Measurements from ENCODE around the gene DPY30. TPM values are rescaled to one million over a fixed set of nuclear protein-coding genes. Genes with fewer than 3 reads are reported as not detected.

Gene DPY30
- total and polyA plus RNA-seq, 2 of the 4 experiments (the other 2 are of a cell fraction) = 65.2 to 85.2 TPM

DNA sequence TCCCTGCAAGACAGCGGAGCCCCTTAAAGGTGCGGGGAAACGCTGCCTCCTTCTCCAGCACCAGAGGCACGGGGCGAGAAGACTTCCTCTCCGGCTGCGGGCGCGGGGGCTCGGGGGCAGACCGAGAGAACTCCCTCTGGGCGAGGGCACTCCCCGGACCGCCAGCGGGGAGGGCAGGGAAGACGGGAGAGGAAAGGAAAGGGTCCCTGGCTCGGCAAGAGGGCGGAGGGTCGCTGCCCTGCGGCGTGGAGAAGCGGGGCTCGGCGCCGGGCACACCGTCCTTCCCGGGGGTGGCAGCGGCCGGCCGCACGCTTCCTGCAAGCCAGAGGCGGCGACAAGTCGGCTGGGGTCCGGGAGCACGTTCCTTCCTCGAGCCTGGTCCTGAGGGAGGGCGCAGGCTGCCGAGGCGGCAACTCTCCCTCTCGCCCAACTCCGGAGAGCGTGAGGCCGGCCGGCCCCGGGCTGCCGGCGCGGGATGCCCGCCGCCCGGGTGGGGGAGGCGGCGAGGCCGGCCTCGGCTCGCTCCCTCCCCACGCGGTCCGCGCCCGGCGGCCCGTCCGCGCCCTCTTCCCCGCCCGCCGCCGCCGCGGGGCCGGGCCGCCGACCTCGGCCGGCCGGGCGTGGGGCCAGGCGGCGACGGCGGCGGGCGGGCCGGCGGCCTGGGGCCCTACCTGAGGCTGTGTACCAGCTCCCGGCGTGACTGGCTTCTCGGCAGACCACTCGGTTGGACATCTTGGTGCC, 29.9 kb downstream of the DPY30 start:
- peak overlapping the region; percentile 96 for H3K4me2 ChIP-seq (ENCODE audit: low read depth, low read length)
- H2BK120ac ChIP-seq (ENCODE audit: low read depth, low read length) = peak overlapping the region; percentile 22; the same call in 1 of the 2 replicates
- TF ChIP-seq MAZ (IDR thresholded peaks at IDR 0.05; ENCODE audit: borderline replicate concordance, low read depth, low read length) (0 out of 2 replicates have a peak, but pooled peaks have one; percentile 7), CHD1 (IDR thresholded peaks at IDR 0.05; ENCODE audit: low read depth, low read length) (no peak)
- peak overlapping the region; percentile 67 for H2BK5ac ChIP-seq (ENCODE audit: low read depth, low read length, poor library complexity, severe bottlenecking)
- peak overlapping the region; percentile 99 for H3K4me3 ChIP-seq (ENCODE audit: insufficient read depth, low read depth, low read length)
- H4K91ac ChIP-seq (ENCODE audit: insufficient read depth, low read depth, low read length) = no peak overlapping the region; the same call in 1 of the 2 replicates
- peak overlapping the region; percentile 58 for H3K56ac ChIP-seq (ENCODE audit: extremely low read depth, insufficient read depth, low read length)
- peak overlapping the region in 1 of 2 experiments; percentile 21; a peak in 1 of 4 replicates for H4K8ac ChIP-seq (ENCODE audit: low read depth in 2 of 2, low read length in 2 of 2)
- H4K20me1 ChIP-seq (ENCODE audit: insufficient read depth, low read length) = peaks cover 38% of the 10 kb centered on the region
- H3K14ac ChIP-seq (replicated peaks; ENCODE audit: low read depth, low read length) = peak overlapping the region; percentile 80
- ChIA-PET CTCF (interaction anchor here (0.6 to 1.3 kb wide), 2 partner anchors 12 to 546 kb away, joined by 3 read pairs; no protein-coding TSS in a partner anchor), POLR2A (ENCODE audit: unreplicated experiment) (interaction anchor here (0.6 kb wide), 1 partner anchor 316 kb away, joined by 7 read pairs; no protein-coding TSS in a partner anchor)
- ATAC-seq (ENCODE audit: low read depth) (peak; percentile 25), DNase-seq (no peak)
- H2AK5ac ChIP-seq (ENCODE audit: low read depth, low read length) = peak overlapping the region; percentile 45
- H3K9me1 ChIP-seq (ENCODE audit: insufficient read depth, low read length) = no peaks in the 10 kb centered on the region; the same call in 1 of the 2 replicates
- dilution Hi-C loops (cut with HindIII; ENCODE audit: low sequenced_read_pairs, unreplicated experiment) = no loop called here
- peak overlapping the region; percentile 90 for H2AFZ ChIP-seq (replicated peaks; ENCODE audit: low read length, poor library complexity)
- no peaks in the 10 kb centered on the region for H3K9me3 ChIP-seq (ENCODE audit: control insufficient read depth, insufficient read depth, low read length)
- H3K23ac ChIP-seq (ENCODE audit: low read depth, low read length) = peak overlapping the region; percentile 73
- peaks cover 9 to 24% of the 10 kb centered on the region in 2 experiments; a peak in 3 of 4 replicates for H3K79me1 ChIP-seq (ENCODE audit: low read depth in 1 of 2, low read length in 2 of 2)
- H4K5ac ChIP-seq (ENCODE audit: low read depth, low read length) = no peak overlapping the region
- no peaks in the 10 kb centered on the region for H3K36me3 ChIP-seq (ENCODE audit: control insufficient read depth, insufficient read depth, low read length)
- in situ Hi-C loops (cut with MboI; ENCODE audit: low sequenced_read_pairs) = no loop called here
- peak overlapping the region; percentile 88 for H3K27ac ChIP-seq (ENCODE audit: insufficient read depth, low read length)
- H3K4me1 ChIP-seq (ENCODE audit: control insufficient read depth, insufficient read depth, low read length) = peaks cover 2% of the 10 kb centered on the region
- no peaks in the 10 kb centered on the region for H3K27me3 ChIP-seq (ENCODE audit: control insufficient read depth, insufficient read depth, low read length)
- no TSS peak for BruUV-seq (replicated peaks)
- WGBS, 2 experiments (ENCODE audit: extremely low coverage in 2 of 2, insufficient read length in 1 of 2) = 0% methylated on average over 8 of the region's 91 CpGs; no CpG with 5 or more reads in 1 of the 2 experiments
- H3K18ac ChIP-seq (ENCODE audit: low read depth, low read length) = peak overlapping the region; percentile 13; the same call in 1 of the 2 replicates
- H2BK15ac ChIP-seq (ENCODE audit: low read depth, low read length) = no peak overlapping the region
- no peak overlapping the region for H2BK20ac ChIP-seq (ENCODE audit: low read depth, low read length)
- intact Hi-C loops (cut with micrococcal nuclease) = loop anchor here (1.0 to 10.0 kb wide), 4 partner anchors 54 to 172 kb away; partner anchors contain the start of gene SPAST
- peak overlapping the region; percentile 33; the same call in 1 of the 2 replicates for H3K4ac ChIP-seq (ENCODE audit: low read depth, low read length)
- peak overlapping the region; percentile 48 for H2AK9ac ChIP-seq (replicated peaks; ENCODE audit: low read depth, low read length, poor library complexity)
- H3K9ac ChIP-seq (ENCODE audit: low read depth, low read length) = peak overlapping the region; percentile 95
